ENCODE data around the gene HELZ2. TPM values are rescaled to one million over a fixed set of nuclear protein-coding genes. Genes with fewer than 3 reads are reported as not detected.

The HELZ2 gene
- total RNA-seq, 4 donors from 2014 or later: 16.3 to 33.7 (median 24.7) TPM

DNA sequence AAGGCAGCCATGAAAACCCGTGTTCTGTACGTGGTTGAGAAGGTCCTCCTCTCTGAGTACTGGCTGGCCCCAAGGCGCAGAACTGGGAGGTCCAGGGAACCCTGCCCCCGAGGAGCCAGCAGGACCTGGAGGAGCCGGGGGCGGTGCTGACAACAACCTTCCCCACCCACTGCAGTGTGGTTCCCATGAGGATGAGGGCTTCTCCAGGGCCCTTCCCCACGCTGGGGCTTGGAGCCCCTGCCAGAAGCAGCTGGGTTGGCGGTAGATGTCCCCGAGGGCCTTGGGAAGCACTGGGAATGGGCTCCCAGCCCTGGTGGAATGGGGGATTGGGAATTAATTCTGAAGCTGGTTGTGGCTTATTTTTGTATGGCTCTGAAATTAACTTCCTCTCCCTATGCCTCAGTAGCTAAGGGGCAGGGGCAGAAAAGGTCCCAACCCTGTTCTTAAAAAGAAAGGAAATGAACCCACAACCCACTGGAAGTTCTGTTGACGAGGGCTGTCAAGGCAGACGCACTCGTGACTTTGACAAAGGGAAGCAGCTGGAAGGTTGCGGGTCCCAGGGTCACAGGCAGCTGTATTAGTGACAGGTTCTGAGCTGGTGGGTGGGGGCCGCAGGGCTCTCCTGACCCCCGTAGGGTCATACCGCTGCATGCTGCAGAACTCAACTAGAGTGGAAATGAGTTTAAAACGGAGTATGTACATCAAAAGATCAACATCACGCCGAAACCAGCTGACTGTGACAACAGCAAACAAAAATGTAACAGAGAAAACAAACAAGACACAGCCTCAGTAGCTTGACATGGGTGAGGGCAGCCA is 13.9 kb upstream of the HELZ2 start:
- no peak overlapping the region for H3K27ac ChIP-seq
- H3K27me3 ChIP-seq: no peaks in the 10 kb centered on the region
- H3K4me1 ChIP-seq: peaks cover 0 to 12% (median 0%) of the 10 kb centered on the region in 4 donors
- TF ChIP-seq, protein P1, sequence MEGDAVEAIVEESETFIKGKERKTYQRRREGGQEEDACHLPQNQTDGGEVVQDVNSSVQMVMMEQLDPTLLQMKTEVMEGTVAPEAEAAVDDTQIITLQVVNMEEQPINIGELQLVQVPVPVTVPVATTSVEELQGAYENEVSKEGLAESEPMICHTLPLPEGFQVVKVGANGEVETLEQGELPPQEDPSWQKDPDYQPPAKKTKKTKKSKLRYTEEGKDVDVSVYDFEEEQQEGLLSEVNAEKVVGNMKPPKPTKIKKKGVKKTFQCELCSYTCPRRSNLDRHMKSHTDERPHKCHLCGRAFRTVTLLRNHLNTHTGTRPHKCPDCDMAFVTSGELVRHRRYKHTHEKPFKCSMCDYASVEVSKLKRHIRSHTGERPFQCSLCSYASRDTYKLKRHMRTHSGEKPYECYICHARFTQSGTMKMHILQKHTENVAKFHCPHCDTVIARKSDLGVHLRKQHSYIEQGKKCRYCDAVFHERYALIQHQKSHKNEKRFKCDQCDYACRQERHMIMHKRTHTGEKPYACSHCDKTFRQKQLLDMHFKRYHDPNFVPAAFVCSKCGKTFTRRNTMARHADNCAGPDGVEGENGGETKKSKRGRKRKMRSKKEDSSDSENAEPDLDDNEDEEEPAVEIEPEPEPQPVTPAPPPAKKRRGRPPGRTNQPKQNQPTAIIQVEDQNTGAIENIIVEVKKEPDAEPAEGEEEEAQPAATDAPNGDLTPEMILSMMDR (IDR thresholded peaks at IDR 0.05): no peak
- no peak for TF ChIP-seq POLR2A (IDR thresholded peaks at IDR 0.05)
- no peak for TF ChIP-seq EP300 (IDR thresholded peaks at IDR 0.05)
- no peak for DNase-seq (ENCODE audit: low spot score in 2 of 2)
- H3K9me3 ChIP-seq: no peaks in the 10 kb centered on the region
- H3K4me3 ChIP-seq: no peak overlapping the region
- WGBS, 2 donors: 58 to 61% methylated on average over 17 to 19 of the region's 19 CpGs
- peaks cover 0 to 64% (median 20%) of the 10 kb centered on the region in 3 donors for H3K36me3 ChIP-seq

DNA sequence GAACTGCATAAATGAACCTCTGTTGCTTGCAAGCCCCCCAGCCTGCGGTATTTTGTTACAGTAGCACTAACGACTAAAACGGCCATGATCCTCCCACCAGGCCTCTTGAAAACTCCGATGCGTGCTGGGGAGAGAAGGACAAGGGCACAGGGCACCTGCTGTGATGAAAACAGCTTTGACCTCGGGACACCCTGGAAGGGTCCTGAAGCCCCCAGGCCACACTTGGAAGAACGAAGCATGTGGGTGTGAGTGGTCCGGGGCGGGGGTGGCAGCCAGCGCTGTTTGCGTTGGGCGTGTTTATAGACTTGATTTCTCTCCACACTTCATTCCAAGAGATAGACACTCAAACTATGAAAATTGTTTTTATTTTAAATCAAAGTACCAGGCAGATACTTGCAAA is 13.2 kb upstream of the HELZ2 start:
- no peak overlapping the region for H3K27ac ChIP-seq
- H3K4me3 ChIP-seq: no peak overlapping the region
- WGBS, 2 donors: 83 to 87% methylated on average over 12 of the region's 12 CpGs
- H3K36me3 ChIP-seq: peaks cover 0 to 57% (median 19%) of the 10 kb centered on the region in 3 donors
- peaks cover 0 to 14% (median 0%) of the 10 kb centered on the region in 4 donors for H3K4me1 ChIP-seq
- H3K27me3 ChIP-seq: no peaks in the 10 kb centered on the region
- TF ChIP-seq POLR2A (IDR thresholded peaks at IDR 0.05) (no peak), EP300 (IDR thresholded peaks at IDR 0.05) (no peak)
- TF ChIP-seq, protein P1 (IDR thresholded peaks at IDR 0.05): no peak
- DNase-seq (ENCODE audit: low spot score in 2 of 2): no peak
- no peaks in the 10 kb centered on the region for H3K9me3 ChIP-seq

GRCh38 chr20:63586797-63587196 is 12.8 kb upstream of the HELZ2 start:
- H3K4me3 ChIP-seq: no peak overlapping the region
- TF ChIP-seq POLR2A (IDR thresholded peaks at IDR 0.05) (no peak), EP300 (IDR thresholded peaks at IDR 0.05) (no peak)
- TF ChIP-seq, protein P1 (IDR thresholded peaks at IDR 0.05): no peak
- no peaks in the 10 kb centered on the region for H3K9me3 ChIP-seq
- peaks cover 0 to 14% (median 0%) of the 10 kb centered on the region in 4 donors for H3K4me1 ChIP-seq
- H3K27ac ChIP-seq: no peak overlapping the region
- peaks cover 0 to 52% (median 15%) of the 10 kb centered on the region in 3 donors for H3K36me3 ChIP-seq
- 91 to 92% methylated on average over 17 of the region's 17 CpGs for whole genome bisulfite sequencing, 2 donors
- no peak for DNase-seq (ENCODE audit: low spot score in 2 of 2)
- no peaks in the 10 kb centered on the region for H3K27me3 ChIP-seq

- DNase-seq (ENCODE audit: low spot score in 2 of 2): no peak
- Histone ChIP-seq H3K4me1 (peaks cover 0 to 14% (median 0%) of the 10 kb centered on the region in 4 donors), H3K9me3 (no peaks in the 10 kb centered on the region), H3K27me3 (no peaks in the 10 kb centered on the region), H3K27ac (no peak overlapping the region), H3K36me3 (peaks cover 0 to 43% (median 8%) of the 10 kb centered on the region in 3 donors), H3K4me3 (no peak overlapping the region)
- TF ChIP-seq POLR2A (IDR thresholded peaks at IDR 0.05): no peak
- no peak for TF ChIP-seq EP300 (IDR thresholded peaks at IDR 0.05)
- TF ChIP-seq, protein P1 (IDR thresholded peaks at IDR 0.05): no peak
- 84% methylated on average over 22 of the region's 22 CpGs for WGBS, 2 donors
Observed at GRCh38 chr20:63585616-63586565, 11.9 kb upstream of the HELZ2 start.
